ENCODE measurements around the gene IGF2.
A peak's percentile ranks its signal among the peaks of the same experiment; 100 is the strongest.

IGF2 gene

GRCh38 chr11:2133241-2134021 lies 5.8 kb downstream of the IGF2 start:
- Histone ChIP-seq H4K91ac (ENCODE audit: low read depth, low read length) (no peak overlapping the region), H2BK12ac (ENCODE audit: low read length) (no peak overlapping the region), H3K36me3 (ENCODE audit: control insufficient read depth in 1 of 2, insufficient read depth in 2 of 2, low read length in 2 of 2) (peaks cover 48 to 50% of the 10 kb centered on the region in 2 experiments), H3K9me3 (ENCODE audit: insufficient read depth, low read depth, low read length) (peaks cover 7% of the 10 kb centered on the region), H3K79me1 (ENCODE audit: low read length) (no peaks in the 10 kb centered on the region), H3K27ac (ENCODE audit: low read depth, low read length) (no peak overlapping the region), H3K23ac (ENCODE audit: low read length) (no peak overlapping the region), H4K8ac (ENCODE audit: low read depth, low read length) (no peak overlapping the region), H3K4me1 (ENCODE audit: control insufficient read depth in 1 of 2, insufficient read depth in 2 of 2, low read length in 2 of 2) (peaks cover 0 to 7% of the 10 kb centered on the region in 2 experiments), H2BK5ac (ENCODE audit: low read depth, low read length, poor library complexity) (no peak overlapping the region), H3K4ac (ENCODE audit: low read depth, low read length) (no peak overlapping the region), H2BK120ac (ENCODE audit: insufficient read depth, low read length, poor library complexity) (no peak overlapping the region), H3K4me3 (ENCODE audit: low read depth, low read length) (no peak overlapping the region), H3K27me3 (ENCODE audit: insufficient read depth, low read length) (peaks cover 8% of the 10 kb centered on the region), H2AFZ (ENCODE audit: insufficient read depth, low read length, poor library complexity) (no peak overlapping the region), H3K79me2 (ENCODE audit: control insufficient read depth, insufficient read depth, low read length, poor library complexity) (peaks cover 3% of the 10 kb centered on the region), H2AK5ac (ENCODE audit: low read length) (no peak overlapping the region), H4K12ac (ENCODE audit: low read depth, low read length) (no peak overlapping the region), H3K4me2 (ENCODE audit: low read length) (no peak overlapping the region), H3K18ac (ENCODE audit: low read length) (no peak overlapping the region), H3K9ac (ENCODE audit: low read length) (no peak overlapping the region), H3K14ac (ENCODE audit: low read length) (no peak overlapping the region)
- DNase-seq, result no peak
- WGBS (ENCODE audit: extremely low coverage, insufficient coverage, insufficient read length), result no CpG with 5 or more reads among the region's 33 CpGs

- Histone ChIP-seq H3K4me1 (ENCODE audit: control insufficient read depth in 1 of 2, insufficient read depth in 2 of 2, low read length in 2 of 2) (peaks cover 0 to 7% of the 10 kb centered on the region in 2 experiments), H2AK5ac (ENCODE audit: low read length) (no peak overlapping the region), H4K91ac (ENCODE audit: low read depth, low read length) (no peak overlapping the region), H4K12ac (ENCODE audit: low read depth, low read length) (no peak overlapping the region), H3K14ac (ENCODE audit: low read length) (no peak overlapping the region), H3K27ac (ENCODE audit: low read depth, low read length) (no peak overlapping the region), H3K23ac (ENCODE audit: low read length) (no peak overlapping the region), H3K4ac (ENCODE audit: low read depth, low read length) (no peak overlapping the region), H2AFZ (ENCODE audit: insufficient read depth, low read length, poor library complexity) (no peak overlapping the region), H2BK120ac (ENCODE audit: insufficient read depth, low read length, poor library complexity) (no peak overlapping the region), H3K4me3 (ENCODE audit: low read depth, low read length) (no peak overlapping the region), H3K79me1 (ENCODE audit: low read length) (no peaks in the 10 kb centered on the region), H3K4me2 (ENCODE audit: low read length) (no peak overlapping the region), H3K18ac (ENCODE audit: low read length) (no peak overlapping the region), H3K9ac (ENCODE audit: low read length) (no peak overlapping the region), H2BK12ac (ENCODE audit: low read length) (no peak overlapping the region), H3K9me3 (ENCODE audit: insufficient read depth, low read depth, low read length) (peaks cover 7% of the 10 kb centered on the region), H3K36me3 (ENCODE audit: control insufficient read depth in 1 of 2, insufficient read depth in 2 of 2, low read length in 2 of 2) (peaks cover 48 to 50% of the 10 kb centered on the region in 2 experiments), H3K27me3 (ENCODE audit: insufficient read depth, low read length) (peaks cover 5% of the 10 kb centered on the region), H3K79me2 (ENCODE audit: control insufficient read depth, insufficient read depth, low read length, poor library complexity) (peaks cover 3% of the 10 kb centered on the region), H4K8ac (ENCODE audit: low read depth, low read length) (no peak overlapping the region), H2BK5ac (ENCODE audit: low read depth, low read length, poor library complexity) (no peak overlapping the region)
- no peak for DNase-seq
- whole genome bisulfite sequencing (ENCODE audit: extremely low coverage, insufficient coverage, insufficient read length), result no CpG with 5 or more reads among the region's 24 CpGs
Observed at GRCh38 chr11:2132874-2133240, 6.3 kb downstream of the IGF2 start.

- Histone ChIP-seq H3K4me3 (ENCODE audit: low read depth, low read length) (no peak overlapping the region), H3K14ac (ENCODE audit: low read length) (no peak overlapping the region), H3K9me3 (ENCODE audit: insufficient read depth, low read depth, low read length) (peaks cover 7% of the 10 kb centered on the region), H3K79me1 (ENCODE audit: low read length) (no peaks in the 10 kb centered on the region), H3K4me2 (ENCODE audit: low read length) (no peak overlapping the region), H3K27ac (ENCODE audit: low read depth, low read length) (no peak overlapping the region), H2BK12ac (ENCODE audit: low read length) (no peak overlapping the region), H3K79me2 (ENCODE audit: control insufficient read depth, insufficient read depth, low read length, poor library complexity) (no peaks in the 10 kb centered on the region), H3K4me1 (ENCODE audit: control insufficient read depth in 1 of 2, insufficient read depth in 2 of 2, low read length in 2 of 2) (peaks cover 0 to 7% of the 10 kb centered on the region in 2 experiments), H3K4ac (ENCODE audit: low read depth, low read length) (no peak overlapping the region), H4K91ac (ENCODE audit: low read depth, low read length) (no peak overlapping the region), H2AFZ (ENCODE audit: insufficient read depth, low read length, poor library complexity) (no peak overlapping the region), H3K27me3 (ENCODE audit: insufficient read depth, low read length) (no peaks in the 10 kb centered on the region), H2AK5ac (ENCODE audit: low read length) (no peak overlapping the region), H2BK120ac (ENCODE audit: insufficient read depth, low read length, poor library complexity) (no peak overlapping the region), H4K12ac (ENCODE audit: low read depth, low read length) (no peak overlapping the region), H3K9ac (ENCODE audit: low read length) (no peak overlapping the region), H3K23ac (ENCODE audit: low read length) (no peak overlapping the region), H3K18ac (ENCODE audit: low read length) (no peak overlapping the region), H4K8ac (ENCODE audit: low read depth, low read length) (no peak overlapping the region), H2BK5ac (ENCODE audit: low read depth, low read length, poor library complexity) (no peak overlapping the region), H3K36me3 (ENCODE audit: control insufficient read depth in 1 of 2, insufficient read depth in 2 of 2, low read length in 2 of 2) (peaks cover 48 to 50% of the 10 kb centered on the region in 2 experiments)
- WGBS (ENCODE audit: extremely low coverage, insufficient coverage, insufficient read length), result no CpG with 5 or more reads among the region's 6 CpGs
- DNase-seq, result no peak
Observed at GRCh38 chr11:2132246-2132645, 6.9 kb downstream of the IGF2 start.

- Histone ChIP-seq H2AFZ (ENCODE audit: insufficient read depth, low read length, poor library complexity) (no peak overlapping the region), H3K4me1 (ENCODE audit: control insufficient read depth in 1 of 2, insufficient read depth in 2 of 2, low read length in 2 of 2) (peaks cover 0 to 5% of the 10 kb centered on the region in 2 experiments), H2BK120ac (ENCODE audit: insufficient read depth, low read length, poor library complexity) (no peak overlapping the region), H3K4ac (ENCODE audit: low read depth, low read length) (no peak overlapping the region), H3K9me3 (ENCODE audit: insufficient read depth, low read depth, low read length) (peaks cover 5% of the 10 kb centered on the region), H3K27me3 (ENCODE audit: insufficient read depth, low read length) (no peaks in the 10 kb centered on the region), H3K14ac (ENCODE audit: low read length) (no peak overlapping the region), H3K36me3 (ENCODE audit: control insufficient read depth in 1 of 2, insufficient read depth in 2 of 2, low read length in 2 of 2) (peaks cover 48 to 50% of the 10 kb centered on the region in 2 experiments), H3K79me1 (ENCODE audit: low read length) (no peaks in the 10 kb centered on the region), H3K9ac (ENCODE audit: low read length) (no peak overlapping the region), H4K91ac (ENCODE audit: low read depth, low read length) (no peak overlapping the region), H3K4me3 (ENCODE audit: low read depth, low read length) (peak overlapping the region; percentile 41), H2AK5ac (ENCODE audit: low read length) (no peak overlapping the region), H4K12ac (ENCODE audit: low read depth, low read length) (no peak overlapping the region), H3K79me2 (ENCODE audit: control insufficient read depth, insufficient read depth, low read length, poor library complexity) (no peaks in the 10 kb centered on the region), H3K4me2 (ENCODE audit: low read length) (no peak overlapping the region), H3K23ac (ENCODE audit: low read length) (no peak overlapping the region), H2BK12ac (ENCODE audit: low read length) (no peak overlapping the region), H4K8ac (ENCODE audit: low read depth, low read length) (no peak overlapping the region), H3K27ac (ENCODE audit: low read depth, low read length) (no peak overlapping the region), H2BK5ac (ENCODE audit: low read depth, low read length, poor library complexity) (no peak overlapping the region), H3K18ac (ENCODE audit: low read length) (no peak overlapping the region)
- DNase-seq, result no peak
- no CpG with 5 or more reads among the region's 28 CpGs for WGBS (ENCODE audit: extremely low coverage, insufficient coverage, insufficient read length)
Observed at GRCh38 chr11:2131371-2132236, 7.6 kb downstream of the IGF2 start.

Measured in trophoblast cell (in vitro differentiated cells and primary cell).